Activated T-helper 1 cell treated with anti-CD3 and anti-CD28 coated beads, Interleukin-12 subunit alpha, Interleukin-12 subunit beta, Interleukin-2, Interleukin-4 antibody, amounts not matched to agents 30 ng/mL and 10 ng/mL and 1 ng/mL, durations not matched to agents 14 hours and 24 hours and 36 hours (primary cell): Measurements from ENCODE around the gene GOLGA6L7. TPM values are rescaled to one million over a fixed set of nuclear protein-coding genes. Genes with fewer than 3 reads are reported as not detected.
"Not testable (repeated sequence)": the region's sequence is repeated elsewhere in the genome, so short reads cannot be mapped to it uniquely, and the experiment has no call there.

Source experiments
- DNase-seq: peaks from one replicate; pipeline ENCODE4 v3.0.0; 2021; ENCODE audit warnings: low spot score
- H3K27ac Mint-ChIP-seq: one replicate; pipeline ENCODE4 v1.8.0; 2021; ENCODE audit warnings: mild to moderate bottlenecking, mixed read lengths
- H3K27me3 Mint-ChIP-seq: one replicate; pipeline ENCODE4 v1.8.0; 2022; ENCODE audit warnings: mild to moderate bottlenecking, moderate library complexity, mixed read lengths; ENCODE audit not compliant: insufficient read depth
- H3K36me3 Mint-ChIP-seq: one replicate; pipeline ENCODE4 v1.8.0; 2021; ENCODE audit warnings: low read depth, mixed read lengths
- H3K4me1 Mint-ChIP-seq: one replicate; pipeline ENCODE4 v1.8.0; 2021; ENCODE audit warnings: low read depth, mixed read lengths
- H3K4me3 Mint-ChIP-seq: one replicate; pipeline ENCODE4 v1.8.0; 2021; ENCODE audit warnings: mild to moderate bottlenecking, moderate library complexity, mixed read lengths
- H3K9me3 Mint-ChIP-seq: one replicate; pipeline ENCODE4 v1.8.0; 2021; ENCODE audit warnings: mixed read lengths
- intact Hi-C: fragments of 100-400 bp; cut with micrococcal nuclease; formaldehyde crosslinking; loops from one replicate; pipeline ENCODE4 v1.15.1; 2024
- total RNA-seq: library from RNA; stranded (reverse); gene quantifications from 2 replicates; pipeline ENCODE4 v1.2.3, GENCODE V29; 2022

GOLGA6L7 gene
- total RNA-seq, 1 donor from 2014 or later: not detected

DNA sequence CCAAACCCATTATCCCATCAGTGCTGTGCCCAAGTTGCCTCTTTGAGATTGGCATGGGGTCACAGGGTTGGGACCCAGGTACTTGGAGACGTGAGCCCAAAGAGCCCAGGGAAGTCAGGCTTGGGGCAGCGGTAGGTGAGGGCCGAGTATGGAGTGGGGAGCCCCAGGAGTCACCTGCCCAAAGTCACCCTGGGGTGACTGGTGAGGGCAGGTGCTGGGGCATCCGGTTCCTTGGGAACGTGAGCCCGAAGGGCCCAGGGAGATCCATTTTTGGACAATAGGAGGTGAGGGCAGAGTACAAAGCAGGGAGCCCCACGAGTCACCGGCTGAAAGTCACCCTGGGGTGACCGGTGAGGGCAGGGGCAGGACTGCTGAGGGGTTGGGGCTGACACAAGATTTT is 485 bp downstream of the GOLGA6L7 start:
- not testable (repeated sequence) for H3K36me3 Mint-ChIP-seq, H3K27ac Mint-ChIP-seq

GRCh38 chr15:28847247-28847646 is 1.2 kb downstream of the GOLGA6L7 start:
- intact Hi-C loops, H3K36me3 Mint-ChIP-seq, H3K27ac Mint-ChIP-seq, H3K9me3 Mint-ChIP-seq, H3K27me3 Mint-ChIP-seq, H3K4me3 Mint-ChIP-seq, H3K4me1 Mint-ChIP-seq: not testable (repeated sequence)
- DNase-seq: peak; percentile 40

More for the DNA sequence above, 485 bp downstream of the GOLGA6L7 start:
- H3K4me3 Mint-ChIP-seq, H3K9me3 Mint-ChIP-seq, H3K27me3 Mint-ChIP-seq, intact Hi-C loops, DNase-seq, H3K4me1 Mint-ChIP-seq: not testable (repeated sequence)

- H3K27ac Mint-ChIP-seq, intact Hi-C loops, DNase-seq, H3K4me3 Mint-ChIP-seq, H3K27me3 Mint-ChIP-seq, H3K9me3 Mint-ChIP-seq, H3K36me3 Mint-ChIP-seq, H3K4me1 Mint-ChIP-seq: not testable (repeated sequence)
These were observed 4.3 kb downstream of the GOLGA6L7 start for GRCh38 chr15:28844147-28844546.

GRCh38 chr15:28843520-28843919 is 4.9 kb downstream of the GOLGA6L7 start:
- H3K36me3 Mint-ChIP-seq, intact Hi-C loops: not testable (repeated sequence)

GRCh38 chr15:28842210-28842609 is 6.2 kb downstream of the GOLGA6L7 start:
- H3K36me3 Mint-ChIP-seq, H3K9me3 Mint-ChIP-seq, H3K27ac Mint-ChIP-seq, DNase-seq, intact Hi-C loops, H3K4me1 Mint-ChIP-seq, H3K4me3 Mint-ChIP-seq, H3K27me3 Mint-ChIP-seq: not testable (repeated sequence)

More at GRCh38 chr15:28843520-28843919, 4.9 kb downstream of the GOLGA6L7 start:
- not testable (repeated sequence) for H3K27ac Mint-ChIP-seq, H3K4me1 Mint-ChIP-seq, DNase-seq, H3K4me3 Mint-ChIP-seq, H3K27me3 Mint-ChIP-seq, H3K9me3 Mint-ChIP-seq

DNA sequence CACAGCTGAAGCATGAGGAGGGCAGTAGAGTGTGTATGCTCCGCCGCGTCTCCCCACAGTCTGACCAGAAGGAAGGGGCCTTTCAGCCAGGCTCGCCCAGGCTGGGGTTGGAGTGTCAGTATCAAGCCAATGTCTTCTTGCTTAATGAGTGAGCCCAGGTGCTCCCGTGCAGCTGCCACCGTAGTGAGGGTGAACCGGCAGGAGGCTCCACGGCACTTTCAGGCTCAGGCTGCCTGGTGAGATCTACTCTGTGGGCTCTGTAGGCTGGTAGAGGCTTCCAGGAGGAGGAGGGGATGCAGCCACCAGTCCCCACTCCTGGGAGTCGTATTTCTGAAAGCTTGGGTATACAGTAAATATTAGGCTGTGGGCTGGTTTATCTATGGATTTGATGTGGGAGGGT is 8.2 kb downstream of the GOLGA6L7 start:
- DNase-seq, H3K4me3 Mint-ChIP-seq, H3K27me3 Mint-ChIP-seq, H3K36me3 Mint-ChIP-seq, intact Hi-C loops, H3K27ac Mint-ChIP-seq, H3K4me1 Mint-ChIP-seq, H3K9me3 Mint-ChIP-seq: not testable (repeated sequence)

DNA sequence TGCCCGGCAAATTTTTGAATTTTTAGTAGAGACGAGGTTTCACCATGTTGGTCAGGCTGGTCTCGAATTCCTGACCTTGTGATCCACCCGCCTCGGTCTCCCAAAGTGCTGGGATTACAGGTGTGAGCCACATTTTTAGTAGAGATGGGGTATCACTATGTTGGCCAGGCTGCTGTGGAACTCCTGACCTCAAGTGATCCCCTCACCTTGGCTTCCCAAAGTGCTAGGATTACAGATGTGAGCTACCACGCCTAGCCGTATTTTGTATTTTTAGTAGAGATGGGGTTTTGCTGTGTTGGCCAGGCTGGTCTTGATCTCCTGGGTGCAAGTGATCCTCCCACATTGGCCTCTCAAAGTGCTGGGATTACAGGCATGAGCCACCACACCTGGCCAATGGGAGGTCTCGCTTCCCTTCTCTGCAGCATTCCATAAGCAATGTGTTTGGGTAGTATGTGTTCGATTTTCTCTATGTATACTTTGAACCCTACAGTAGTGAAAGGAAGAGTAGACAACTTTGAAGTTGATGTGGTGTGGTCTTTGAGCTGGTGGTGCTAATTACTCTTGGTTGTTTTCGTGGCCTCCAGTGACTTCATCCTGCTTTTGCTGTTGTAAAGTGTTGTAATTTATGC is 13.4 kb downstream of the GOLGA6L7 start:
- H3K9me3 Mint-ChIP-seq, intact Hi-C loops, DNase-seq, H3K4me1 Mint-ChIP-seq, H3K36me3 Mint-ChIP-seq, H3K4me3 Mint-ChIP-seq, H3K27ac Mint-ChIP-seq: not testable (repeated sequence)
- peaks cover 12% of the 10 kb centered on the region for H3K27me3 Mint-ChIP-seq

GRCh38 chr15:28831897-28832587 is 16.4 kb downstream of the GOLGA6L7 start:
- Mint-ChIP-seq H3K27me3 (peaks cover 17% of the 10 kb centered on the region), H3K4me3 (peak overlapping the region; percentile 75)
- intact Hi-C loops, H3K27ac Mint-ChIP-seq, H3K36me3 Mint-ChIP-seq, H3K4me1 Mint-ChIP-seq, H3K9me3 Mint-ChIP-seq: not testable (repeated sequence)
- DNase-seq: peak; percentile 38

- H3K4me3 Mint-ChIP-seq, H3K9me3 Mint-ChIP-seq, H3K36me3 Mint-ChIP-seq, H3K27me3 Mint-ChIP-seq, intact Hi-C loops, H3K27ac Mint-ChIP-seq, DNase-seq, H3K4me1 Mint-ChIP-seq: not testable (repeated sequence)
These were observed 27.0 kb downstream of the GOLGA6L7 start for GRCh38 chr15:28821420-28821819.

- H3K27ac Mint-ChIP-seq, H3K36me3 Mint-ChIP-seq, intact Hi-C loops, H3K4me3 Mint-ChIP-seq, DNase-seq, H3K9me3 Mint-ChIP-seq, H3K4me1 Mint-ChIP-seq, H3K27me3 Mint-ChIP-seq: not testable (repeated sequence)
These were observed 28.5 kb downstream of the GOLGA6L7 start for GRCh38 chr15:28819930-28820295.

- H3K9me3 Mint-ChIP-seq, DNase-seq, H3K27me3 Mint-ChIP-seq, intact Hi-C loops, H3K27ac Mint-ChIP-seq, H3K4me1 Mint-ChIP-seq, H3K36me3 Mint-ChIP-seq: not testable (repeated sequence)
- peak overlapping the region; percentile 12 for H3K4me3 Mint-ChIP-seq
These were observed 29.2 kb downstream of the GOLGA6L7 start for GRCh38 chr15:28819019-28819929.

DNA sequence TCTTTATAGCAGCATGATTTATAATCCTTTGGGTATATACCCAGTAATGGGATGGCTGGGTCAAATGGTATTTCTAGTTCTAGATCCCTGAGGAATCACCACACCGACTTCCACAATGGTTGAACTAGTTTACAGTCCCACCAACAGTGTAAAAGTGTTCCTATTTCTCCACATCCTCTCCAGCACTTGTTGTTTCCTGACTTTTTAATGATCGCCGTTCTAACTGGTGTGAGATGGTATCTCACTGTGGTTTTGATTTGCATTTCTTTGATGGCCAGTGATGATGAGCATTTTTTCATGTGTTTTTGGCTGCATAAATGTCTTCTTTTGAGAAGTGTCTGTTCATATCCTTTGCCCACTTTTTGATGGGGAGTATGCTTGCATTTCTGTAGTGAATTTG is 30.3 kb downstream of the GOLGA6L7 start:
- H3K4me3 Mint-ChIP-seq, intact Hi-C loops, DNase-seq, H3K36me3 Mint-ChIP-seq, H3K9me3 Mint-ChIP-seq, H3K27ac Mint-ChIP-seq: not testable (repeated sequence)
- peaks cover 14% of the 10 kb centered on the region for H3K27me3 Mint-ChIP-seq
- peaks cover 17% of the 10 kb centered on the region for H3K4me1 Mint-ChIP-seq

GRCh38 chr15:28814059-28814458 is 34.4 kb downstream of the GOLGA6L7 start:
- intact Hi-C loops, H3K36me3 Mint-ChIP-seq, H3K27ac Mint-ChIP-seq, DNase-seq, H3K4me3 Mint-ChIP-seq, H3K9me3 Mint-ChIP-seq: not testable (repeated sequence)
- H3K27me3 Mint-ChIP-seq: peaks cover 31% of the 10 kb centered on the region
- peaks cover 14% of the 10 kb centered on the region for H3K4me1 Mint-ChIP-seq
